AG09309 (cell line): ENCODE results near the gene RPSA.

Experiments used
- DNase-seq: peaks from one replicate; pipeline ENCODE4 v3.0.0-alpha.2; 2010; ENCODE audit warnings: low read depth
- H3K4me3 ChIP-seq: 2 replicates; pipeline ENCODE4 v1.5.1; 2011; ENCODE audit warnings: mild to moderate bottlenecking, low read depth, low read length, moderate library complexity; ENCODE audit not compliant: control insufficient read depth
- TF ChIP-seq, protein P1 (sequence below): IDR thresholded peaks from 2 replicates; pipeline ENCODE4 v1.5.1; 2011; ENCODE audit warnings: mild to moderate bottlenecking, low read depth, low read length, inconsistent platforms; ENCODE audit not compliant: insufficient read depth, control insufficient read depth; ENCODE audit errors: missing control alignments

Gene RPSA

DNA sequence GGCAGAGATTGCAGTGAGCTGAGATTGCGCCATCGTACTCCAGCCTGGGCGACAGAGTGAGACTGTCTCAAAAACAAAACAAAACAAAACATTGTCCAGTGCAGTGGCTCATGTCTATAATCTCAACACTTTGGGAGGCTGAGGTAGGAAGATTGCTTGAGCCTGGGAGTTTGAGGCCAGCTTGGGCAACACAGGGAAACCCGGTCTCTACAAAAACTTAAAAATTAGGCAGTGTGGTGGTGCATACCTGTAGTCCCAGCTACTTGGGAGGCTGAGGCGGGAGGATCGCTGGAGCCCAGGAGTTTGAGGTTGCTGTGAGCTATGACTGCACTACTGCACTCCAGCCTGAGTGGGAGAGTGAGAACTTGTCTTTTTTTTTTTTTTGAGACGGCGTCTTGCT, 33.8 kb downstream of the RPSA start:
- TF ChIP-seq, protein P1, sequence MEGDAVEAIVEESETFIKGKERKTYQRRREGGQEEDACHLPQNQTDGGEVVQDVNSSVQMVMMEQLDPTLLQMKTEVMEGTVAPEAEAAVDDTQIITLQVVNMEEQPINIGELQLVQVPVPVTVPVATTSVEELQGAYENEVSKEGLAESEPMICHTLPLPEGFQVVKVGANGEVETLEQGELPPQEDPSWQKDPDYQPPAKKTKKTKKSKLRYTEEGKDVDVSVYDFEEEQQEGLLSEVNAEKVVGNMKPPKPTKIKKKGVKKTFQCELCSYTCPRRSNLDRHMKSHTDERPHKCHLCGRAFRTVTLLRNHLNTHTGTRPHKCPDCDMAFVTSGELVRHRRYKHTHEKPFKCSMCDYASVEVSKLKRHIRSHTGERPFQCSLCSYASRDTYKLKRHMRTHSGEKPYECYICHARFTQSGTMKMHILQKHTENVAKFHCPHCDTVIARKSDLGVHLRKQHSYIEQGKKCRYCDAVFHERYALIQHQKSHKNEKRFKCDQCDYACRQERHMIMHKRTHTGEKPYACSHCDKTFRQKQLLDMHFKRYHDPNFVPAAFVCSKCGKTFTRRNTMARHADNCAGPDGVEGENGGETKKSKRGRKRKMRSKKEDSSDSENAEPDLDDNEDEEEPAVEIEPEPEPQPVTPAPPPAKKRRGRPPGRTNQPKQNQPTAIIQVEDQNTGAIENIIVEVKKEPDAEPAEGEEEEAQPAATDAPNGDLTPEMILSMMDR = no peak
- no peak overlapping the region for H3K4me3 ChIP-seq
- no peak for DNase-seq

DNA sequence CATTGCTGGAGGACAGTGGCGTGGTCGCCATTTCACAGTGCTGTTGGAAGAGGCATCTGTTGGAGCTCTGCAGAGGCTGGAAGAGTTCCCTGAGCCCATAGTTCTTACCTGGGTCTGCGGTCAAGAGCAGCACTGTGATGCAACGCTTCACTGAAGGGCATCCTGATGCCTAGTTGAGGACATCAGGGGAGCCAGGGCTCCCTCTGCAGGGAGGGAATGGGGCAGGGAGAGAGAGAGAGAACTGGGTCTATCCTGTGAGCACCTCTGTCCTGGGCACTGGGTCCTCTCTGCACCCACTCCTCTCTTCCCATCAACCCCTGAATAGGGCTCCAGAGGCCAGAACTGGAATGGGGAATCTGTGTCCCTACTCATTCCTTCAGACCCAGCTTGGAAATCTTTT, 37.0 kb downstream of the RPSA start:
- TF ChIP-seq, protein P1 = no peak
- H3K4me3 ChIP-seq = no peak overlapping the region
- no peak for DNase-seq

DNA sequence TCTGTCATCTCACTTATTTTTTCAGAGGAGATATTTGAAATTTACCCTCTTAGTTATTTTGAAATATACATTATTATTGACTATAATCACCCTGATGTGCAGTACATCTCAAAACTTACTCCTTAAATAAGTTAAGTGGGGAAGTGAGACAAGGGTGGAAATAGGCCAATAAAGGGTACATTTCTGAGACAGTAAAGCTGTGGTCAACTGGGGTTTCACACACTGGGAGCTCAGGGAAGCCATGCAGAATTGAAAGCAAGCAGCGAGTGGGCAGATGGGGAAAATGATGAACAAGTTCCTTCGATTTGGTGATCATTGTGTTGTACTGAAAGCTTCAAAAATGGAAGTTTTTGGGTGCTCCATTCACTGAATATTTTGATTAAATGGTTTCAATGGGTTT, 39.4 kb downstream of the RPSA start:
- H3K4me3 ChIP-seq = no peak overlapping the region
- TF ChIP-seq, protein P1 = no peak
- DNase-seq = no peak

DNA sequence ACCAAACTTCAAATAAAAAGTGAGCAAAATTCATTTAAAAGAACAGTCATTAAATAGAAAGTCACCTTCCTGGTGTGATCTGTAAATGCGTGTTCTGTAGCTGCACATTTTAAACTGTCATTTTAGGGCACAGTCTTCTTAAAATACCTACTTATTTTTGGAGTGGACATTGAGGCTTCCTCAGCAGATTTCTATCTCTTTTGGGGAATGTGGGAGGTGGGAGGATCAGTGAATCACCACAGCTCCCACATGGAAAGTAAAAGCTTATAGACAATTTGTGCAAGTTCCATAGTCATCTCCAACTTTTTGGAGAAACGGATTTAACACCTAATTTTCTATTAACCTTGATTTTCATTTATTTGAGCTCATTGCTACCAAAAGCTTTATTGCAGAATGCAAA, 39.9 kb downstream of the RPSA start:
- no peak overlapping the region for H3K4me3 ChIP-seq
- TF ChIP-seq, protein P1 = no peak
- DNase-seq = no peak

DNA sequence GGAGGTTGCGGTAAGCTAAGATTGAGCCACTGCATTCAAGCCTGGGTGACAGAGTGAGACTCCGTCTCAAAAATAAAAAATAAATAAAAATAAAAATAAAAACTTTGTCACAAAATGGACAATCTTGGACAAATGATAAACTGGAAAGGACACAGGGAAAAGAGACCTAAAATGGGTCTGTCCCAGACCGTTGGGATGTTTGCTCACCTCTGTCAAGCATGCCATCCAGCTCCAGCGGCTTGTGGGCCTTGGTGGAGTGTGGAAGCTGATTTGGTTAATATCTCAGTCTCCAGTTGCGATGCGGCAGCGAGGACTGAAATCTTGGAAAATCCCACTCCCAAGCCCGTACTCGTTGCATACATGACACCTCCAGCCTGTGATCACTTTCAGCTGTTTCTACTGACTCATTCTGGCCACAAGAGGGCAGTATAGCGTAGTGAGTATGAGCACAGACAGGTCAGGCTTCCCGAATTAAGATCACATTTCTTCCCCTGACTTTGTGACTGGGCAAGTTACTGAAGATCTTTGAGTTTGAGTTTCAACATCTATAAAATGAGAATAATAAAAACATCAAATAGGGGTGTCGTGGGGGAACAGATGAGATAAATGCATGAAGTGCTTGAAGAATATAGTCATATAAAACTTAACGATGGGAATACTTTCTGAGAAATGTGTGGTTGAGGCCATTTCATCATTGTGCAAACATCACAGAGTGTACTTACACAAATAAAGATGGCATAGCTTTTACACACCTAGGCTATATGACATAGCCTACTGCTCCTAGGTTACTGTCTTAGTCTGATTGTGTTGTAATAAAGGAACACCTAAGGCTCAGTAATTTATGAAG, 41.3 kb downstream of the RPSA start:
- no peak overlapping the region for H3K4me3 ChIP-seq
- DNase-seq = peak; percentile 58
- TF ChIP-seq, protein P1 = peak; percentile 90

DNA sequence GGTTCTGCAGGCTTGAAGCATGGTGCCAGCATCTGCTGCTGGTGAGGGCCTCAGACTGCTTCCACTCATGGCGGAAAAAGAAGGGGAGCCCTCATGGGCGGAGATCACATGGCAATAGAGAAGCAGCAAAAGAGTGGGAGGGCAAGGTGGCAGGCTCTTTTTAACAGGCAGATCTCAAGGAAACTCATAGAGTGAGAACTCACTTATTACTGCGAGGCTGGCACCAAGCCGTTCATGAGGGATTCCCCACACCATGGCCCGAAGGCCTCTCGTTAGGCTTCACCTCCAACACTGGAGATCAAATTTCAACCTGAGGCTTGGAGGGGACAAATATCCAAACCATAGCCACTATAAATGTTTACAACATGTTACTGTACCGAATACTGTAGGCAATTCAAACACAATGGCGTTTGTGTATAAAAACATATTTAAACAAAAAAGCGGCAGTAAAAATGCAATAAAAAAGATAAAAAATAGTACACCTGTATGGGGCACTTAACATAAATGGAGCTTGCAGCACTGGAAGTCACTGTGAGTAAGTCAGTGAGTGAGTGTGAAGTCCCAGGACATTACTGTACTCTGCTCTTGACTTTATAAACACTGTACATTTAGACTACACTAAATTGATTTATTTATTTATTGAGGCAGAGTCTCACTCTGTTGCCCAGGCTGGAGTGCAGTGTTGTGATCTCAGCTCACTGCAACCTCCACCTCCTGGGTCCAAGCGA, 42.1 kb downstream of the RPSA start:
- no peak overlapping the region for H3K4me3 ChIP-seq
- TF ChIP-seq, protein P1 = no peak
- no peak for DNase-seq
